Dermis blood vessel endothelial cell (primary cell): Measurements from ENCODE around the gene HDAC1. TPM values are rescaled to one million over a fixed set of nuclear protein-coding genes. Genes with fewer than 3 reads are reported as not detected.

ENCODE experiments used
- DNase-seq: peaks from one replicate; pipeline ENCODE4 v3.0.0; 2010
- total RNA-seq: library from RNA; depleted of rRNA; stranded (reverse); fragments of >200 nt; gene quantifications from 2 replicates; pipeline ENCODE4 v1.2.3, GENCODE V29; 2014

HDAC1 gene
- total RNA-seq, 1 donor from 2014 or later = 202 TPM

DNA sequence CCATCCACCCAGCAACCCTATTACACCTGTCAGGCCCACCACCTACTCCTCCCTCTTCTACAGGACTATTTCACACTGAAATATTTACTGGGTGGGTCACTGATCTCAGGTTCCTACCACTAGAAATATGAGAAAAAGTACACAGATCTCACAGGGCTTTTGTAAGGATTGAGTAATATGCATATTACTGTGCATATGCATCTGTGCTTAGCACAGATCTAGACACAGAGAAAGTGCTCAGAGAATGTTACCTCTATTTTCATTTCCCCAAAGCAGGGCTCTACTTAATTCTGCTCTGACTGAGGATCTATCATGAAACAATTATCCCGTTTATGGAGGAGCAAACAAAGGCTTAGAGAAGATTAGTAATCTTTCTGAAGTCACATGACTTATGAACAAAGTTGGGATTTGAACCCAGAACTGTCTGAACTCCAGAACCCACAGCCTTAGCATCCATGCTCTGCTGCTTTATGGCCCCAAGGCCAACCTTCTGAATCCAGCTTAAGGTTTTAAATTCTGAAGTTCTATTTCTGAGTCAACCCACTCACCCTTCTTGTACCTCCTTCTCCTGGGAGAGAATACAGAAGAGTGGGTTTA is 82.2 kb downstream of the HDAC1 start:
- no peak for DNase-seq

DNA sequence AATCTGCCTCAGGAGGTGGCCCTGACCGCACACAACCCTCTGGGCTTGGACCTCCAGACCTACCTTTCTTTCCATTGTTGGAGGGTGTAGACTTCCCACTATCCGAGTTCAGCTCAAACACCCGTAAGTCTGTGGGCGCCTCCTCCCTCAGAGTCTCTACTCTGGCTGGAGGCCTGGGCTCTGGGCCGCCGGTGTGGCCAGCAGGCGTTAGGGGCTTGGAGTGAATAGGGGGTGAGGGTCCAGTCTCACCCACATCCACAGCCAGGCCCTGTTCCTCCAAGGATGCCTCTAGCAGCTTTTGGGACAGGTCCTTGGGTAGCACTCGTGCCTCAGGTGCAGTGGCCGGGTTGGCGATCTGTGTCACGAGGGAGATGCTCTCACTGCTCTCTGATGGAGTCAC is 84.3 kb downstream of the HDAC1 start:
- no peak for DNase-seq

DNA sequence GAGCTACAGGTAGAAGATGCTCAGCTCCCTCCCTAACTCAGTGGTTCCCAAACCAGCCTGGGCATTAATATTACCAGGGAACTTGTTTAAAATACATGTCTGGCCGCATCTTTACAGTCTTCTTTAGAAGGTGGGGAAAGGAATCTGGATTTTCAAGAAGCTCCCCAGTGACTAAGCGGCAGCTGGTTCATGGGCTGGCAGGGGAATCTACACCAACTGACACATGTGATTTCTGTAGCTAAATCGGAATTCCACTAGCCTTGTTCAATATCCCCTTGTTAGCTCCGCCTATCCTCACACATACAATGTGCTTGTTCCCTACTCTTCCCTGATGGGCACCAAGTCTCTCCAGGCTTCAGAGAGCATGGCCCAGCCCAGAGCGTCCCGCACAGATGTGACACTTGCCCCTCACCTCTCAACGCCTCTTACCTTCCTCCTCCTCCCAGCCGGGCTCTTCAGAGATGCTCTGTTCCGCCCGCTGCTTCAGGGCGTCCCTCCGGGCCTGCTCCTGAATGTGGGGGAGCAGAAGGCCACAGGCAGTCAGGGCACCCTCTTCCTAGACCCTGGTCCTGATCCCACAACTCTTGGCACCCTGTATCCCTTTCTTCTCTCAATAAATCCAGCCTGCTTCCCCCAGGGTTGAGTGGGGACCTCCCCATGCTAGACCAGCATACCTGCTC is 85.8 kb downstream of the HDAC1 start:
- no peak for DNase-seq

- no peak for DNase-seq
Observed at GRCh38 chr1:32380057-32380456, 88.2 kb downstream of the HDAC1 start.

Other genes starting within 250 kb of the HDAC1 start
- gene TMEM39B, start 219.1 kb upstream of the HDAC1 start, total RNA-seq = 9.9 and 18.3 TPM in 2 replicates
- 34.4 and 50.3 TPM in 2 replicates for gene KPNA6, start 184.0 kb upstream of the HDAC1 start, total RNA-seq
- gene TXLNA, start 112.4 kb upstream of the HDAC1 start, total RNA-seq = 83.7 and 93.6 TPM in 2 replicates
- gene CCDC28B, start 91.5 kb upstream of the HDAC1 start, total RNA-seq = 10.8 and 16.8 TPM in 2 replicates
- 1.0 and 1.2 TPM in 2 replicates for gene IQCC, start 86.4 kb upstream of the HDAC1 start, total RNA-seq
- not detected in 2 replicates for gene DCDC2B, start 83.0 kb upstream of the HDAC1 start, total RNA-seq
- gene TMEM234, start 69.7 kb upstream of the HDAC1 start, total RNA-seq = 9.2 and 12.3 TPM in 2 replicates
- gene EIF3I, start 69.7 kb upstream of the HDAC1 start, total RNA-seq = 339 and 353 TPM in 2 replicates
- gene FAM167B, start 44.9 kb upstream of the HDAC1 start, total RNA-seq = 2.4 and 30.8 TPM in 2 replicates
- 0.09 and 0.17 TPM in 2 replicates for gene LCK, start 40.8 kb upstream of the HDAC1 start, total RNA-seq
- 129 and 147 TPM in 2 replicates for gene MARCKSL1, start 44.1 kb downstream of the HDAC1 start, total RNA-seq
- 0.88 and 2.0 TPM in 2 replicates for gene FAM229A, start 70.4 kb downstream of the HDAC1 start, total RNA-seq
- 0.14 TPM in 1 of 2 replicates, not detected in the other for gene TSSK3, start 70.5 kb downstream of the HDAC1 start, total RNA-seq
- gene BSDC1, start 102.4 kb downstream of the HDAC1 start, total RNA-seq = 61.5 and 75.7 TPM in 2 replicates
- under 0.01 TPM in 2 replicates for gene ZBTB8B, start 173.0 kb downstream of the HDAC1 start, total RNA-seq
- gene ZBTB8A, start 247.3 kb downstream of the HDAC1 start, total RNA-seq = 11.3 and 12.6 TPM in 2 replicates